Activated CD4-positive, alpha-beta memory T cell treated with anti-CD3 and anti-CD28 coated beads, Interleukin-2, amount 10 ng/mL, durations not matched to agents 7 days and 5 days (primary cell): ENCODE measurements around the gene POLR2F. TPM values are rescaled to one million over a fixed set of nuclear protein-coding genes. Genes with fewer than 3 reads are reported as not detected.

Source experiments
- CTCF ChIA-PET: fragments of 350-600 bp; sonication (Branson Sonifier 250); formaldehyde crosslinking; loops from one replicate; lab custom pipeline; 2021; ENCODE audit warnings: antibody characterized with exemption, inconsistent platforms; lab: Charles Lee
- POLR2A ChIA-PET: fragments of 350-600 bp; sonication (Branson Sonifier 250); formaldehyde crosslinking; loops from one replicate; lab custom pipeline; 2021; ENCODE audit warnings: antibody characterized with exemption; lab: Charles Lee
- DNase-seq: peaks from one replicate; pipeline ENCODE4 v3.0.0-alpha.2; 2020
- H3K27ac Mint-ChIP-seq: one replicate; pipeline ENCODE4 v1.8.0; 2021; ENCODE audit warnings: mild to moderate bottlenecking, mixed read lengths
- H3K27me3 Mint-ChIP-seq: one replicate; pipeline ENCODE4 v1.8.0; 2021; ENCODE audit warnings: mixed read lengths
- H3K36me3 Mint-ChIP-seq: one replicate; pipeline ENCODE4 v1.8.0; 2021; ENCODE audit warnings: low read depth, mixed read lengths
- H3K4me1 Mint-ChIP-seq: one replicate; pipeline ENCODE4 v1.8.0; 2021; ENCODE audit warnings: mixed read lengths
- H3K4me3 Mint-ChIP-seq: one replicate; pipeline ENCODE4 v1.8.0; 2021; ENCODE audit warnings: mild to moderate bottlenecking, mixed read lengths
- H3K9me3 Mint-ChIP-seq: one replicate; pipeline ENCODE4 v1.8.0; 2021; ENCODE audit warnings: mixed read lengths
- total RNA-seq, 2 experiments: library from RNA; stranded (reverse); gene quantifications; one replicate each; pipeline ENCODE4 v1.2.3, GENCODE V29; 2021

POLR2F gene
- total RNA-seq, 2 experiments from 2014 or later: 50.1 to 56.4 TPM

GRCh38 chr22:37979782-37980181 lies 26.3 kb downstream of the POLR2F start:
- Mint-ChIP-seq H3K27ac (no peak overlapping the region), H3K36me3 (no peaks in the 10 kb centered on the region), H3K4me1 (no peaks in the 10 kb centered on the region), H3K9me3 (no peaks in the 10 kb centered on the region), H3K27me3 (no peaks in the 10 kb centered on the region), H3K4me3 (no peak overlapping the region)
- ChIA-PET CTCF (no interaction called here), POLR2A (no interaction called here)
- DNase-seq: no peak

- H3K9me3 Mint-ChIP-seq: no peaks in the 10 kb centered on the region
- DNase-seq: no peak
- no peak overlapping the region for H3K4me3 Mint-ChIP-seq
- CTCF ChIA-PET: no interaction called here
- no peak overlapping the region for H3K27ac Mint-ChIP-seq
- no peaks in the 10 kb centered on the region for H3K4me1 Mint-ChIP-seq
- POLR2A ChIA-PET: no interaction called here
- H3K36me3 Mint-ChIP-seq: no peaks in the 10 kb centered on the region
- H3K27me3 Mint-ChIP-seq: no peaks in the 10 kb centered on the region
These were observed 27.9 kb downstream of the POLR2F start for GRCh38 chr22:37981282-37982011.

GRCh38 chr22:37982151-37982785 lies 28.8 kb downstream of the POLR2F start:
- DNase-seq: no peak
- Mint-ChIP-seq H3K36me3 (no peaks in the 10 kb centered on the region), H3K27me3 (no peaks in the 10 kb centered on the region), H3K4me3 (no peak overlapping the region), H3K9me3 (no peaks in the 10 kb centered on the region), H3K27ac (no peak overlapping the region), H3K4me1 (no peaks in the 10 kb centered on the region)
- POLR2A ChIA-PET: no interaction called here
- CTCF ChIA-PET: no interaction called here

- DNase-seq: no peak
- Mint-ChIP-seq H3K27me3 (no peaks in the 10 kb centered on the region), H3K4me1 (no peaks in the 10 kb centered on the region), H3K36me3 (no peaks in the 10 kb centered on the region), H3K9me3 (no peaks in the 10 kb centered on the region), H3K4me3 (no peak overlapping the region), H3K27ac (no peak overlapping the region)
- CTCF ChIA-PET: no interaction called here
- POLR2A ChIA-PET: no interaction called here
These were observed 29.7 kb downstream of the POLR2F start for GRCh38 chr22:37982938-37983859.

GRCh38 chr22:37983860-37984791 lies 30.6 kb downstream of the POLR2F start, which contains the start of gene SOX10:
Gene SOX10, minus strand, starts transcription at chr22:37984555. Its CDS starts 771 bp downstream, at chr22:37983784.
- CTCF ChIA-PET: no interaction called here
- no peaks in the 10 kb centered on the region for H3K27me3 Mint-ChIP-seq
- H3K27ac Mint-ChIP-seq: no peak within 1 kb of the TSS
- H3K9me3 Mint-ChIP-seq: no peaks in the 10 kb centered on the region
- POLR2A ChIA-PET: no interaction called here
- no peak within 1 kb of the TSS for H3K4me3 Mint-ChIP-seq
- H3K4me1 Mint-ChIP-seq: no peaks in the 10 kb centered on the region
- H3K36me3 Mint-ChIP-seq: no peaks in the 10 kb centered on the region
- no peak for DNase-seq

- Mint-ChIP-seq H3K4me3 (no peak overlapping the region), H3K27ac (no peak overlapping the region), H3K4me1 (no peaks in the 10 kb centered on the region), H3K36me3 (no peaks in the 10 kb centered on the region), H3K9me3 (no peaks in the 10 kb centered on the region), H3K27me3 (no peaks in the 10 kb centered on the region)
- ChIA-PET CTCF (no interaction called here), POLR2A (no interaction called here)
- DNase-seq: no peak
These were observed 31.6 kb downstream of the POLR2F start for GRCh38 chr22:37985050-37985585.

- ChIA-PET CTCF (no interaction called here), POLR2A (no interaction called here)
- H3K27me3 Mint-ChIP-seq: no peaks in the 10 kb centered on the region
- no peaks in the 10 kb centered on the region for H3K4me1 Mint-ChIP-seq
- H3K27ac Mint-ChIP-seq: no peak overlapping the region
- DNase-seq: no peak
- no peak overlapping the region for H3K4me3 Mint-ChIP-seq
- no peaks in the 10 kb centered on the region for H3K9me3 Mint-ChIP-seq
- no peaks in the 10 kb centered on the region for H3K36me3 Mint-ChIP-seq
These were observed 32.3 kb downstream of the POLR2F start for GRCh38 chr22:37985751-37986281.

GRCh38 chr22:37986371-37986770 lies 32.9 kb downstream of the POLR2F start:
- Mint-ChIP-seq H3K36me3 (no peaks in the 10 kb centered on the region), H3K27me3 (no peaks in the 10 kb centered on the region), H3K27ac (no peak overlapping the region), H3K4me3 (no peak overlapping the region), H3K4me1 (no peaks in the 10 kb centered on the region), H3K9me3 (no peaks in the 10 kb centered on the region)
- ChIA-PET CTCF (no interaction called here), POLR2A (no interaction called here)
- no peak for DNase-seq

- ChIA-PET CTCF (no interaction called here), POLR2A (no interaction called here)
- DNase-seq: no peak
- Mint-ChIP-seq H3K27ac (no peak overlapping the region), H3K36me3 (no peaks in the 10 kb centered on the region), H3K4me3 (no peak overlapping the region), H3K9me3 (no peaks in the 10 kb centered on the region), H3K27me3 (no peaks in the 10 kb centered on the region), H3K4me1 (no peaks in the 10 kb centered on the region)
These were observed 35.9 kb downstream of the POLR2F start for GRCh38 chr22:37989146-37990045.

GRCh38 chr22:37990301-37990700 lies 36.8 kb downstream of the POLR2F start:
- POLR2A ChIA-PET: no interaction called here
- Mint-ChIP-seq H3K4me1 (no peaks in the 10 kb centered on the region), H3K36me3 (no peaks in the 10 kb centered on the region), H3K27ac (no peak overlapping the region), H3K9me3 (no peaks in the 10 kb centered on the region), H3K27me3 (no peaks in the 10 kb centered on the region), H3K4me3 (no peak overlapping the region)
- DNase-seq: no peak
- CTCF ChIA-PET: interaction anchor here (0.6 kb wide), 1 partner anchor 20 kb away, joined by 4 read pairs; no protein-coding TSS in a partner anchor

- H3K36me3 Mint-ChIP-seq: no peaks in the 10 kb centered on the region
- H3K4me3 Mint-ChIP-seq: no peak overlapping the region
- no peak overlapping the region for H3K27ac Mint-ChIP-seq
- H3K4me1 Mint-ChIP-seq: no peaks in the 10 kb centered on the region
- DNase-seq: no peak
- H3K27me3 Mint-ChIP-seq: no peaks in the 10 kb centered on the region
- ChIA-PET CTCF (interaction anchor here (0.6 kb wide), 1 partner anchor 20 kb away, joined by 4 read pairs; no protein-coding TSS in a partner anchor), POLR2A (no interaction called here)
- H3K9me3 Mint-ChIP-seq: no peaks in the 10 kb centered on the region
These were observed 37.4 kb downstream of the POLR2F start for GRCh38 chr22:37990862-37991261.
